OCI-LY7 (cell line): ENCODE measurements around the gene FANCD2OS. TPM values are rescaled to one million over a fixed set of nuclear protein-coding genes. Genes with fewer than 3 reads are reported as not detected.

Experiments
- BruUV-seq: library from RNA; stranded (reverse); fragments of 400-500 nt; replicated peaks from 2 replicates; lab custom pipeline; 2021; lab: Mats Ljungman, UMichigan
- CTCF ChIA-PET: fragments of 300-600 bp; sonication (Branson Sonifier 250); formaldehyde crosslinking; loops from one replicate; lab custom pipeline; 2022; ENCODE audit warnings: antibody characterized with exemption; ENCODE audit not compliant: unreplicated experiment; lab: Charles Lee
- POLR2A ChIA-PET: fragments of 300-600 bp; sonication (Branson Sonifier 250); formaldehyde crosslinking; loops from one replicate; lab custom pipeline; 2022; ENCODE audit warnings: antibody characterized with exemption; lab: Charles Lee
- DNase-seq: peaks from one replicate; pipeline ENCODE4 v3.0.0-alpha.2; 2015; ENCODE audit warnings: low spot score
- H2AFZ ChIP-seq: fragments of 200-600 bp; sonication (generic), shearing (Covaris generic); 2 replicates; pipeline ENCODE4 v1.6.1; 2014; ENCODE audit warnings: mild to moderate bottlenecking, antibody characterized with exemption, low read length, moderate library complexity
- H3K27ac ChIP-seq: fragments of 200-600 bp; sonication (generic); 2 replicates; pipeline ENCODE4 v1.5.1; 2014; ENCODE audit warnings: mixed run types, low read depth, mild to moderate bottlenecking, moderate library complexity, low read length, inconsistent platforms; ENCODE audit not compliant: poor library complexity, severe bottlenecking
- H3K36me3 ChIP-seq: fragments of 200-600 bp; sonication (generic); 2 replicates; pipeline ENCODE4 v1.6.1; 2014; ENCODE audit warnings: mild to moderate bottlenecking, antibody characterized with exemption, low read length, moderate library complexity, mixed read lengths; ENCODE audit not compliant: insufficient read depth
- H3K4me1 ChIP-seq: fragments of 200-600 bp; sonication (generic); 2 replicates; pipeline ENCODE4 v1.5.1; 2014; ENCODE audit warnings: mild to moderate bottlenecking, low read length; ENCODE audit not compliant: insufficient read depth, poor library complexity, severe bottlenecking
- H3K4me2 ChIP-seq: fragments of 200-600 bp; sonication (generic); 2 replicates; pipeline ENCODE4 v1.6.1; 2014; ENCODE audit warnings: mild to moderate bottlenecking, low read length
- H3K4me3 ChIP-seq: fragments of 200-600 bp; sonication (generic); 2 replicates; pipeline ENCODE4 v1.5.1; 2014; ENCODE audit warnings: mild to moderate bottlenecking, low read depth, low read length; ENCODE audit not compliant: poor library complexity, severe bottlenecking
- H3K79me2 ChIP-seq: fragments of 200-600 bp; sonication (generic); 2 replicates; pipeline ENCODE4 v1.6.1; 2016; ENCODE audit warnings: low read depth, mild to moderate bottlenecking, low read length, moderate library complexity, mixed read lengths; ENCODE audit not compliant: insufficient read depth
- H3K9me2 ChIP-seq: fragments of 200-600 bp; sonication (generic); 2 replicates; pipeline ENCODE4 v1.6.1; 2016; ENCODE audit warnings: mild to moderate bottlenecking, low read length, mixed read lengths; ENCODE audit not compliant: insufficient read depth
- H3K9me3 ChIP-seq: fragments of 200-600 bp; sonication (generic); 2 replicates; pipeline ENCODE4 v1.6.1; 2014; ENCODE audit warnings: mild to moderate bottlenecking, mixed run types, low read length, mixed read lengths
- H4K20me1 ChIP-seq: fragments of 200-600 bp; sonication (generic); 2 replicates; pipeline ENCODE4 v1.6.1; 2014; ENCODE audit warnings: mild to moderate bottlenecking, antibody characterized with exemption, low read length, moderate library complexity, mixed read lengths; ENCODE audit not compliant: insufficient read depth
- CTCF ChIP-seq: fragments of 200-600 bp; sonication (generic); conservative IDR thresholded peaks from 2 replicates; pipeline ENCODE4 v1.5.1; 2014; ENCODE audit warnings: mild to moderate bottlenecking, antibody characterized with exemption, low read length, moderate library complexity, mixed read lengths
- EZH2phosphoT487 ChIP-seq: fragments of 200-600 bp; sonication (generic); IDR thresholded peaks from 2 replicates; pipeline ENCODE4 v1.6.1; 2018; ENCODE audit warnings: low read depth, borderline replicate concordance, mild to moderate bottlenecking, mixed run types, antibody characterized with exemption, low read length, moderate library complexity, mixed read lengths
- intact Hi-C: fragments of 100-400 bp; cut with micrococcal nuclease; formaldehyde crosslinking; loops from one replicate; pipeline ENCODE4 v1.10.0; 2022; ENCODE audit not compliant: unreplicated experiment
- total RNA-seq, 2 experiments: library from RNA; depleted of rRNA in 1 of 2; stranded (reverse); fragments of >200 nt in 1 of 2; shearing (Covaris generic) in 1 of 2; gene quantifications; 2 replicates each; pipeline ENCODE4 v1.2.3, GENCODE V29; 2014 to 2022

The FANCD2OS gene
- total RNA-seq, 2 experiments from 2014 or later, result not detected

DNA sequence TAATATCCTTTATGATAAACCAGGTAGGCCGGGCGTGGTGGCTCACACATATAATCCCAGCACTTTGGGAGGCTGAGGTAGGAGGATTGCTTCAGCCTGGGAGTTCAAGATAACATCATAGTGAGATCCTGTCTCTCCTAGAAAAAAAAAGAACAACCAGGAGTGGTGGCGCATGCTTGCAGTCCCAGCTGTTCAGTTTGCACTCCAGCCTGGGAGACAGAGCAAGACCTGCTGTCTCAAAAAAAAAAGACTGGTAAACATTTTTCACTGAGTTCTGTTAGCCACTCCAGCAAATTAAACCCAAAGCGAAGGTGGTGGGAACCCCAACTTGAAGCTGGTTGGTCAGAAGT lies 47.0 kb upstream of the FANCD2OS start:
- no peak for TF ChIP-seq CTCF
- no peak for TF ChIP-seq EZH2phosphoT487
- no peak overlapping the region for H3K4me2 ChIP-seq
- no TSS peak for BruUV-seq
- H3K9me2 ChIP-seq, result no peaks in the 10 kb centered on the region
- CTCF ChIA-PET, result no interaction called here
- intact Hi-C loops, result no loop called here
- peaks cover 3% of the 10 kb centered on the region; the same call in 1 of the 2 replicates for H3K79me2 ChIP-seq
- no peak overlapping the region for H3K27ac ChIP-seq
- no peaks in the 10 kb centered on the region for H4K20me1 ChIP-seq
- H3K36me3 ChIP-seq, result peaks cover 52% of the 10 kb centered on the region
- H3K9me3 ChIP-seq, result no peaks in the 10 kb centered on the region
- no peak for DNase-seq
- H3K4me1 ChIP-seq, result no peaks in the 10 kb centered on the region
- POLR2A ChIA-PET, result no interaction called here
- no peak overlapping the region for H2AFZ ChIP-seq
- no peak overlapping the region for H3K4me3 ChIP-seq

DNA sequence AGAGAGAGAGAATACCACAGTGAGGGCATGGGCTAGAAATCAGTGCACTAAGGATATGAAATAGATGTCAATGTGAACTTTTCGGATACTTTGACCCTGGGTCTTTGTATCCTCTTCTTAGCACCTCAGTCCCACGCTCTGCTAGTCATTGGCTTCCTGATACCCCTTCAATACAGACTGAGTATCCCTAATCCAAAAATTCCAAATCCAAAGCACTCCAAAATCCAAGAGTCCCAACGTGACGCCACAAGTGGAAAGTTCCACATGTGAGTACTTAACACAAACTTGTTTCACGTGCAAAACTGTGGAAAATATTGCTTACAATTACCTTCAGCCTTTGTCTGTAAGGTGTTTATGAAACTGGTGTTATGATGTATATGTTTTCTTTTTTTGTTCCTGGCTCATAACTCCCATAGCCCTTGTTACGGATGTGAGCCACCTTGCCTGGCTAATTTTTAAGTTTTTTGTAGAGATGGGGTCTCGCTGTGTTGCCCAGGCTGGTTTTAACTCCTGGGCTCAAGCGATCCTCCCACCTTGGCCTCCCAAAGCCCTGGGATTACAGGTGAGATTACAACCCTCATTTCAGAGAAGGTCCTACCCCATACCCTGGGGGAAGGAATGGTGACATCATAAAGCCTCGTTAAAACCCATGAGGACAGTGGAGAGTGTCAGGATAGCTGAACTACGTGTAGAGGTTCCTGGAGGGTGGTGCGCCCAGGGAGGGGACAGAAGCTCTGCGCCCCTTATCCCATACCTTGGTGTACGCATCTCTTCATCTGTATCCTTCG lies 46.5 kb upstream of the FANCD2OS start:
- no peaks in the 10 kb centered on the region for H3K9me2 ChIP-seq
- CTCF ChIA-PET, result no interaction called here
- no peak overlapping the region for H3K4me3 ChIP-seq
- TF ChIP-seq CTCF (no peak), EZH2phosphoT487 (no peak)
- H3K4me1 ChIP-seq, result no peaks in the 10 kb centered on the region
- DNase-seq, result no peak
- H3K36me3 ChIP-seq, result peaks cover 58% of the 10 kb centered on the region
- no peak overlapping the region for H3K27ac ChIP-seq
- H3K4me2 ChIP-seq, result no peak overlapping the region
- no peaks in the 10 kb centered on the region for H3K9me3 ChIP-seq
- POLR2A ChIA-PET, result no interaction called here
- no peak overlapping the region for H2AFZ ChIP-seq
- H3K79me2 ChIP-seq, result peaks cover 3% of the 10 kb centered on the region; the same call in 1 of the 2 replicates
- H4K20me1 ChIP-seq, result no peaks in the 10 kb centered on the region
- intact Hi-C loops, result no loop called here
- no TSS peak for BruUV-seq

- DNase-seq, result no peak
- Histone ChIP-seq H3K4me3 (no peak overlapping the region), H3K36me3 (peaks cover 89% of the 10 kb centered on the region), H3K79me2 (peaks cover 24% of the 10 kb centered on the region), H3K27ac (no peak overlapping the region), H4K20me1 (no peaks in the 10 kb centered on the region), H3K4me1 (no peaks in the 10 kb centered on the region), H3K4me2 (no peak overlapping the region), H3K9me2 (no peaks in the 10 kb centered on the region), H3K9me3 (no peaks in the 10 kb centered on the region), H2AFZ (no peak overlapping the region)
- ChIA-PET POLR2A (interaction anchor here (0.7 to 0.9 kb wide), 4 partner anchors 72 to 590 kb away, joined by 3 read pairs; no protein-coding TSS in a partner anchor), CTCF (no interaction called here)
- TF ChIP-seq CTCF (no peak), EZH2phosphoT487 (no peak)
- intact Hi-C loops, result no loop called here
- BruUV-seq, result no TSS peak
Observed at GRCh38 chr3:10150987-10151386, 42.9 kb upstream of the FANCD2OS start.
